ENCODE data around the gene CDH16. TPM values are rescaled to one million over a fixed set of nuclear protein-coding genes. Genes with fewer than 3 reads are reported as not detected.

The CDH16 gene
- total and polyA plus RNA-seq, 2 experiments from 2014 or later = 3.2 to 4.4 TPM

- Histone ChIP-seq H3K4me3 (no peak overlapping the region), H3K27ac (no peak overlapping the region), H2AFZ (no peak overlapping the region), H3K79me2 (peaks cover 1% of the 10 kb centered on the region), H3K36me3 (replicated peaks; ENCODE audit: insufficient read depth, low read depth) (no peaks in the 10 kb centered on the region), H3K9me2 (replicated peaks; ENCODE audit: insufficient read depth) (no peaks in the 10 kb centered on the region), H3K27me3 (no peaks in the 10 kb centered on the region), H4K20me1 (ENCODE audit: insufficient read depth, poor library complexity, severe bottlenecking) (no peaks in the 10 kb centered on the region), H3K4me1 (ENCODE audit: insufficient read depth) (no peaks in the 10 kb centered on the region), H3K4me2 (no peak overlapping the region), H3K9me3 (ENCODE audit: low read depth) (no peaks in the 10 kb centered on the region)
- WGBS (ENCODE audit: low lambda C conversion rate, missing lambda C conversion rate) = 90% methylated on average over 4 of the region's 4 CpGs
- DNase-seq (ENCODE audit: low spot score) = no peak
- TF ChIP-seq EZH2 (IDR thresholded peaks at IDR 0.05; ENCODE audit: borderline replicate concordance) = no peak
- no peak for TF ChIP-seq EZH2phosphoT487 (IDR thresholded peaks at IDR 0.05; ENCODE audit: low read depth, severe bottlenecking, unreplicated experiment)
- no peak for TF ChIP-seq CTCF (IDR thresholded peaks at IDR 0.05; ENCODE audit: poor library complexity)
Observed at GRCh38 chr16:66891360-66891759, 27.3 kb downstream of the CDH16 start.

- Histone ChIP-seq H3K4me1 (ENCODE audit: insufficient read depth) (no peaks in the 10 kb centered on the region), H3K4me2 (no peak overlapping the region), H3K27ac (no peak overlapping the region), H3K36me3 (replicated peaks; ENCODE audit: insufficient read depth, low read depth) (no peaks in the 10 kb centered on the region), H4K20me1 (ENCODE audit: insufficient read depth, poor library complexity, severe bottlenecking) (no peaks in the 10 kb centered on the region), H3K79me2 (peaks cover 3% of the 10 kb centered on the region), H3K9me2 (replicated peaks; ENCODE audit: insufficient read depth) (no peaks in the 10 kb centered on the region), H3K4me3 (no peak overlapping the region), H2AFZ (no peak overlapping the region), H3K9me3 (ENCODE audit: low read depth) (no peaks in the 10 kb centered on the region), H3K27me3 (no peaks in the 10 kb centered on the region)
- no peak for DNase-seq (ENCODE audit: low spot score)
- WGBS (ENCODE audit: low lambda C conversion rate, missing lambda C conversion rate) = 83% methylated on average over 2 of the region's 2 CpGs
- TF ChIP-seq CTCF (IDR thresholded peaks at IDR 0.05; ENCODE audit: poor library complexity) (no peak), EZH2phosphoT487 (IDR thresholded peaks at IDR 0.05; ENCODE audit: low read depth, severe bottlenecking, unreplicated experiment) (no peak), EZH2 (IDR thresholded peaks at IDR 0.05; ENCODE audit: borderline replicate concordance) (no peak)
Observed at GRCh38 chr16:66890799-66891198, 27.9 kb downstream of the CDH16 start.

GRCh38 chr16:66889622-66890021, 29.1 kb downstream of the CDH16 start:
- DNase-seq (ENCODE audit: low spot score) = no peak
- Histone ChIP-seq H3K27ac (no peak overlapping the region), H3K27me3 (no peaks in the 10 kb centered on the region), H2AFZ (no peak overlapping the region), H3K4me1 (ENCODE audit: insufficient read depth) (no peaks in the 10 kb centered on the region), H3K9me2 (replicated peaks; ENCODE audit: insufficient read depth) (no peaks in the 10 kb centered on the region), H3K79me2 (peaks cover 3% of the 10 kb centered on the region), H3K4me2 (no peak overlapping the region), H3K36me3 (replicated peaks; ENCODE audit: insufficient read depth, low read depth) (no peaks in the 10 kb centered on the region), H4K20me1 (ENCODE audit: insufficient read depth, poor library complexity, severe bottlenecking) (no peaks in the 10 kb centered on the region), H3K4me3 (no peak overlapping the region), H3K9me3 (ENCODE audit: low read depth) (no peaks in the 10 kb centered on the region)
- TF ChIP-seq CTCF (IDR thresholded peaks at IDR 0.05; ENCODE audit: poor library complexity) (no peak), EZH2phosphoT487 (IDR thresholded peaks at IDR 0.05; ENCODE audit: low read depth, severe bottlenecking, unreplicated experiment) (no peak), EZH2 (IDR thresholded peaks at IDR 0.05; ENCODE audit: borderline replicate concordance) (no peak)
- WGBS (ENCODE audit: low lambda C conversion rate, missing lambda C conversion rate) = 72% methylated on average over 4 of the region's 4 CpGs

All from hepatocyte (in vitro differentiated cells).